HG02852 (cell line): ENCODE results near the gene NINJ1.

Experiments used
- ATAC-seq: cut with Tn5 transposase; IDR thresholded peaks from one replicate; pipeline ENCODE4 v1.9.1; 2021; ENCODE audit warnings: mild to moderate bottlenecking, moderate library complexity; ENCODE audit not compliant: unreplicated experiment

NINJ1 gene

DNA sequence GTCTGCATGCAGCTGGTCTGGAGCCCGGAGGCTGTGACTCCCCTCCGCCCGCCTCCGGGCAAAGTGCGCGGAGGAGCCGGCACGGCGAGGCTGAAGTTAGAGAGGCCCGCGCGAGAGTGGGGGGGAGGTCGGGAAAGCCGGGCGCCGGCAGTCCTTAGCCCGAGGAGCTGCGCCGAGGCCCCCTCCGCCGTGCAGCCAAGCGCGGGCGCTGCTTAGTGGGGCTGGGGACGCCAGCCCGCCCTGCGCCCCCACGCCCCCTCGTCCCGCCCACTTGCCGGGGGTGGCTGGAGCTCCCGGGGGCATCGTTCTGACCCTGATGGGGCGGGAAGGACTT lies 403 bp downstream of the NINJ1 start:
- ATAC-seq = peak; percentile 39

GRCh38 chr9:93132946-93133680 lies 938 bp downstream of the NINJ1 start:
- no peak for ATAC-seq

DNA sequence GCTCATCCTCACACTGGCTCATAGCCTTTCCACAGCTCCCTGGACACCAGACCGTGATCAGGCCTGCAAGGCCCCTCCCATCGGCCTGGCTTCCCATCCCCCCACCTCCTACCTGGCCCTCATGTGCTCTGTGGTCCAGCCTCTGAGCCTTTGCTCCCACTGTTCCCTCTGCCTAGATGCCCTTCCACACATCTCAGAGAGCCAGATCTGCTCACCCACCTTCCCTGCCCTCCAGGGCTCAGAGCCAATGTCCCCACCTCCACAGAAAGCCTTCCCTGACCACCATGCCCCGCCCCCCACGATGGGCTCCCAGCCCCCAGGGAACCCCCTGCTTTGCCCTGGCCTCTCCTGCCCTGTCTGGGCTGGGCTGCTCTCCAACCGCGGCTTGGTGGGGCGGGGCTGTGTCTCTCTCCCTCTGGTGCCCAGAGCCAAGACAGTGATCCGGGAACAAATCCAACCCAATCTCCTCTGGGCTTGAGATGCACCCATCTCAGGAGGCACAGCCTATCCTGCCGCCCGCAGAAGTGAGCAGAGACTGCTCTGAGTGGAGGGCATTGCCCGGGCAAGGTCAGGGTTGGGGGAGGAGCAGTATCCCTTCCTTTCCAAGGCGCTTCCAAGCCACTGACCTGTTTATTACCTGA lies 1.6 kb downstream of the NINJ1 start:
- ATAC-seq = no peak

DNA sequence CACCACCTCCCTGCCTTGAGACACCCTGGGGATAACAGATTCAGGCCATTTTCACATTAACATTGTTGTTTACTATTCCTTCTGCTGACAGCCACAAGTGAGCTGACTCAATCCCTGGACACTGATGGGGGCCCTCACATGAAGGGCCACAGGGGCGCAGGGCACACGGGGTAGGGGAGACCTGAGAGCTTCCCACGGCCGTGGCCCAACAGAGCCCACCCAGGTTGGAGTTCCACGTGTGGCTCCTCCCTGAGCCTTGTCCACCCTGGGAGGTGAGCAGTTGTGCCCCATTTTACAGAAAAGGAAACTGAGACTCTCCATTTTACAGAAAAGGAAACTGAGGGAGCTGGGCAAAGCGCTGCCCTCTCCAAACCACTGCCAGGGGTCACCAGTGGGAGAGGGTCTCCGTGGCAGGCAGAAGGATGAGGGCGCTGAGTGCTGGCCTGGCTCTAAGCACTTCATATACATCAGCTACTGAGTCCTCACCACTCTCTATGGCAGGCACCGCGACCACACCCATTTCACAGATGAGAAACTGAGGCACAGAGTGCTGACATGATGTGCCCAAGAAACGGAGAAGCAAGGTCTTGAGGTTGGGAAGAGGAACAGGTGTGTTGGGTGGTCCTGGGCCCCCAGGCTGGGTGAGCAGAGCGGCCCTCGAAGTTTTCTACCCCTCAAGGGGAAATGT lies 2.3 kb downstream of the NINJ1 start:
- ATAC-seq = no peak

GRCh38 chr9:93130861-93131481 lies 3.1 kb downstream of the NINJ1 start:
- no peak for ATAC-seq

- ATAC-seq = no peak
Observed at GRCh38 chr9:93129691-93130500, 4.2 kb downstream of the NINJ1 start.

DNA sequence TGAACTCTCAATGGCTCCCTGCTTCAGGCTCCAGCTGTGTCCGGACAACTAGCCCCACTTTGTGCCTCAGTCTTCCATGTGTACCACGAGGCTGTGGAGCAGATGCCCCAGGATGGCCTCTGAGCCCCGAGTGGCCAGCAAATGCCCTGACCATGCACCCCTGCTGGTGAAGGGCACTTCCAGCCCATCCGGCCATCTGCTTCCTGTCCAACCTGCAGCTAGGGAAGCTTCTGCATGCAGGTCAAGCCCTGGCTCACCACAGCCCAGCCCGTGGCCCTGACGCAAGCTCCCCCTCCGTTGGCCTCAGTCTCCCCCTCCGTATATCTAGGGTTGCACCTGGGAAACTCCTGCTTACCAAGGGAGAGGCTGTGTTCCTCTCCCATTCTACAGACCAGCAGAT lies 4.8 kb downstream of the NINJ1 start:
- no peak for ATAC-seq

DNA sequence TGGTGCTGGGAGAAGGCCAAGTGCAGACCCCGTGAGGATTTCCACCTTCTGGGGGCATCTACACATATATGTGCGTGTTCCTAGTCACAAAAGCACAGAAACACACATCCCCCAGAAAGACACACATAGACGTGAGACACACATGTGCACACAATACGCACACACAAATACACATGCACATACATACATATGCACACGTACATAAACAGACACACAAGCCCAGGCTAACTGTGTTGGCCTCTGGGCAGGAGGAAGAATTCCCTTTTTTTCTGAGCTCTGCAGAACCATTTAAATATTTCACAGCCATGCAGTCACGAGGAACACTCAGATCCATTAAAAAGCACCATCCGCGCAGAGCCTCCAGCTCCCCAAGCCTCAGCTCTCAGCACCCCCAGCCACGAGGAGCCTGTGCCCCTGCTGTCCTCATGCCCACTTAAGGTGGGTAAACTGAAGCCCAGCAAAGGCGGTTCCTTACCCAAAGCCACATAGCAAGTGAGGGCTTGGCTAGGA lies 5.3 kb downstream of the NINJ1 start:
- ATAC-seq = no peak

DNA sequence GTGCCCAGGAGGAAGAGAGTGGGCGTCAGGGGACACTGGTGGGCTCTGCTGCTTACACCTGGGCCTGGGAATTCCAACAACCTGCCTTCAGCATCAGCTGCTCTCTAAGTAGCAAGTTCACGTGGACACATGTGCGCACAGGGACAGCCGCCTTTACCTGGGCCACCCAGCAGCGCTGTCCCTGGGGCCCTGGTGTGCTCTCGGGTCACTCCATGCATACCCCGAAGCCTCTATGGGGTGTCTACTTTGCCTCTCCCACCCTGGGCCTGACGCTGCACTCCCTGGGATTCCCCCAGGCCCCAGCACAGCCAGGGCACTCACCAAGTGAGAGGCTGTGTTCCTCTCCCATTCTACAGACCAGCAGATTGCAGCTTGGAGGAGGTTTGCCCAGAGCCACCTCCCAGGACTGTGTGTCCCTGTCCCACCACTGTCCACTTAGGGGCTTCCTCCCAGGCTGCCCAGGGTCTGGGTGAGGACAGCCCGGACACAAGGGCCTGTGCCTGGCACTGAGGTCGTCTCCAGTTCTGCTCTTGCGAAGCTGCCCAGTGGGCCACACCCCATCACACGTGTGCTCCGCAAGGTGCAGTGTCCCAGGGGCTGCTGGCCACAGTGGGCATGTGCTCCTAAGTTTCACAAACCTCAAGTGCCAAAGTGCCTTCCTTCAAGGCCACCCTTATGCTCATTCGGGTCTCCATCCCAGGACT lies 5.9 kb downstream of the NINJ1 start:
- ATAC-seq = no peak

- ATAC-seq = no peak
Observed at GRCh38 chr9:93127395-93127911, 6.6 kb downstream of the NINJ1 start.

DNA sequence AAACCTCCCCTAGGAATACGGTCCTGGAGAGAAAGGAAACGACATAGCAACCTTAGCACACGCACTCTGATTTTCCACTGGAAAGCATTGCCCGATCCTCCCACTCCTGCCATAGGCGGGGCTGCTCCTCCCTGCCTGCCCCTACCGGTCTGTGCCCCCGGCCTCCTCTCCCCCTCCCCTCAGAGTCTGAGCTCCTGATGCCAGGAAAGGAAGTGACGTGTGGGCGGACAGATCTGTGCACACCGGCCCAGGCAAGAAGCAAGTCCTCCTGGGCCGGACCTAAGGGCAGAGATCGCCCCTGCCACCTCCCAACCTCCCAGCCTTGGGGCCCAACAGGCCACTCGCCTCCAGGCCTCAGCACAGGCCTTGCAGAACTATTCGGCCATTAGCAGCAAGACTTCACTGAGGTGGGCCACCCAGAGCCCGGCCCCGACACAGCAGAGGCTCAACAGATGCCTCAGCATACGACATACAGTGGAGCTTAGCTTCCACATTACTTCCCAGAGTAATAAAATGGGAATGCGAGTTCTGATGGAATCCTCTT lies 7.2 kb downstream of the NINJ1 start:
- no peak for ATAC-seq

DNA sequence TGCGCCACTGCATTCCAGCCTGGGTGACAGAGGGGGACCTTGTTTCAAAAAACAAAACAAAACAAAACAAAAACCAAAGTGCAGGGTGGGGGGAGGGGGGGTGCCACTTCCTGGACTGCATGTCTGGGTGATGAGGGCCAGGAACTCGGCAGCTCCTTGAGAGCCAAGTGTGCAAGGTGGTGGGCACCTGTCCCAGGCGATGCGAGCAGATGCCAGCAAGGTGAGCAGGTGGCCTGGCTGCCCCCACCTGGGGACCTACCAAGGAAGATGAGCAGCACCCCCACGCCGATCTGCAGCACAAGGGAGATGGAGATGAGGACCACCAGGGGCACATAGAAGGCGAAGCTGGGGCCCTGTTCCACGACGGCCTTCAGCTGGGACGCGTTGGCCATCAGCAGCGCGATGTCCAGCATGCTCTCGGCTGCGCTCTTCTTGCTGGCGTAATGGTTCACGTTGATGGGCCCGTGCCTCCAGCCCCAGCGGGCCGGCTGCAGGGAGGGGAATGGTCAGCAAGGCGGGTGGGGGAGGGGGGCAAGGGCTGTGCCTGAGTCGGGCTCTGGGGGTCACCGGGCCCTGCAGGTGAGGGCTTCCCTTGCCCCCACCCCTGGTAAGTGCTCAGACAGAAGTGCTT lies 7.8 kb downstream of the NINJ1 start:
- ATAC-seq = no peak

GRCh38 chr9:93125331-93125894 lies 8.6 kb downstream of the NINJ1 start:
- ATAC-seq = no peak

- no peak for ATAC-seq
Observed at GRCh38 chr9:93124793-93125192, 9.3 kb downstream of the NINJ1 start.

DNA sequence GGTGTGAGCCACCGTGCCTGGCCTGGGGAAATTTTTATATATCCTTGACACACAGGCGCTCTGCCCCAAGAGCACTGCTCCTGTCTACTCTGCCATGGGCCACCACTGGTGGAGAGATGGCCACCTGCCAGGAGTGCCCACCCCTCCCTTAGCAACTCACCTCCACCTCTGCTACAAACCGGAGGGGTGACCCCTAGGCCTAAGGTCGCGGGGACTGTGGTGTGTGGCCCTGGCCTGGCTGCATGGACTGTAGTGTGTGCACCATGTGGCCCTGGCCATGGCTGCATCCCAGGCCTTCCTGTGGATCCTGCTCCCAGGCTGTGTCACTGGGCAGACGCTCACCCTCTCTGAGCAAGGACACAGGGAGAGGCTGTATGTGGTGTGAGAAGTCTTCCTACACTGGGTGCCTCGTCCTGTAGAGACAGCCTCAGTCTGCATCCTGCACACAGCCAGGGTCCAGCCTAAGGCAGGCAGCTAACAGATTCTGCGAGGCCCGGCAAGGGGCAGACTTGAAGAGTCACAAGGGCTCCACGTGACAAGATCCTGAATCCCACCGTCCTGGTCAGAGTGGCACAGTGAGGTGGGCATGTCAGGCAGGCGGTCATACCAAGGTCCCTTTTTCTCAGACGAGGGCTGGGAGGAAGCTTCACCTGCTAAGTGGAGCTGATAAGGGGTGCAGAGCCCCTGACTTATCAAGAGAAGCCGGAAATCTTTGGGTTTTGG lies 10.3 kb downstream of the NINJ1 start:
- ATAC-seq = no peak

- no peak for ATAC-seq
Observed at GRCh38 chr9:93122721-93123221, 11.3 kb downstream of the NINJ1 start.

DNA sequence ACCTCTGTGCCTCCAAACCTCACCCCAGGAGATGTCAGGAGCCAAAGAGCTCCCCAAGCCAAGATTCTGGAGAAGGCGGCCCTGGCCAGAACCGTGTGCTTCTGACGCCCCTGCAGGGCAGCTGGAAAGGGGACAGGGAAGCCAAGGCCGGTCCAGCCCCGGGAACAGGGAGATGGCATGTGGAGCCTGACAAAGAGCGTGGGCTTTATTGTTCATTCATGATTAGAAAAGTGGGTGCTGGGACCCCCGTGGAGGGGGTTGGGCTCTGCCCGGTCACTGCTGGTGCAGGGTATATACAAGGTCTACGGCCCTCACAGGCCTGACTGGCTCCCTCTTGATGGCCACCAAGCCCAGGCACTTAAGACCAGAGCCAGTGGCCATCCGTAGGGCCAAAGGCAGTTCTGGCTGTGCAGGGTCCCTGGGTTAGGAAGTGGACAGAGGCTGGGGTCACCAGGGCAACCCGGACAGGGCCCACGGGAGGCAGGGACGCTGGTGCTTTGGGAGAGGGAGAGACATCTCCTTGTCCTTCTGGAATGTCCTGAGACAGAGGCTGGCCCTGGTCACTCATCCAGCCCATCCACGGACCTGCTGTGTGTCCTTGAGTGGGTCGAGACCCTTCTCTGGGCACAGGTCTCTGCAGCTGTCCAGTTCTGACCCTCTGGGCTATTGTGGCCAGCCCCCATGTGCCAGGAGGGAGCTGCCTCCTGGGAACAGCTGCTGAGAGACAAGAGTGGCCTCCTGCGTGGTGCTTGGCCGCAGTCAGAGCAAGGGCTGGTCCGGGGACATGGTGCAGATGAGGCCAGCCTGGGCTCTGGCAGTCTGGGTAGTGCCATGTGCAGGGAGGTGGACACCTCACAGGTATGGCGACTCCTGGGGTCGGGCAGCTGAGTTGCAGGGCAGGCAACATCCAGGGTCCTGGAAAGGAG lies 12.5 kb downstream of the NINJ1 start:
- no peak for ATAC-seq
